ENCODE data around the gene SNCAIP.

DNA sequence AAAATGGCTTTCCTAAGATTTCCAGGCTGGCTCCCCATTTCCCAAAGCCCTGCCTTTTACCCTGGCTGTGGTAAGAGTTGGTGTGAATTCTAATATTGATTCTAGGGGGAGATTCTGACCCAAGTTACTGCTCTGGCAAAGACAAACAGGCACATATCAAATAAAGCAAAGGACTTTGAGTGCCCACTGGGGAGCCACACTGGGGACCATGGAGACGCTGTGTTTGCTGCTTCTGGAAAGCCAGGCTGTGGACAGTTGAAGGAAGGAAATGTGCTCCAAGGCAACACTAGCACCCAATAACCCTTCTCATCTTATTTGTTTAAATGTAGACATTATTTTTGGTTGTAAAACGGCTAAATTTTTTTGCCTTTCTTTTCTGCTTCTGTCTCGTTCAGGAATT is 78.7 kb downstream of the SNCAIP start:
- TF ChIP-seq, protein P1, sequence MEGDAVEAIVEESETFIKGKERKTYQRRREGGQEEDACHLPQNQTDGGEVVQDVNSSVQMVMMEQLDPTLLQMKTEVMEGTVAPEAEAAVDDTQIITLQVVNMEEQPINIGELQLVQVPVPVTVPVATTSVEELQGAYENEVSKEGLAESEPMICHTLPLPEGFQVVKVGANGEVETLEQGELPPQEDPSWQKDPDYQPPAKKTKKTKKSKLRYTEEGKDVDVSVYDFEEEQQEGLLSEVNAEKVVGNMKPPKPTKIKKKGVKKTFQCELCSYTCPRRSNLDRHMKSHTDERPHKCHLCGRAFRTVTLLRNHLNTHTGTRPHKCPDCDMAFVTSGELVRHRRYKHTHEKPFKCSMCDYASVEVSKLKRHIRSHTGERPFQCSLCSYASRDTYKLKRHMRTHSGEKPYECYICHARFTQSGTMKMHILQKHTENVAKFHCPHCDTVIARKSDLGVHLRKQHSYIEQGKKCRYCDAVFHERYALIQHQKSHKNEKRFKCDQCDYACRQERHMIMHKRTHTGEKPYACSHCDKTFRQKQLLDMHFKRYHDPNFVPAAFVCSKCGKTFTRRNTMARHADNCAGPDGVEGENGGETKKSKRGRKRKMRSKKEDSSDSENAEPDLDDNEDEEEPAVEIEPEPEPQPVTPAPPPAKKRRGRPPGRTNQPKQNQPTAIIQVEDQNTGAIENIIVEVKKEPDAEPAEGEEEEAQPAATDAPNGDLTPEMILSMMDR (IDR thresholded peaks at IDR 0.05) = no peak
- no peak for TF ChIP-seq POLR2A (IDR thresholded peaks at IDR 0.05)

All from adrenal gland (tissue), 5 donors.